GM13976 (cell line): Measurements from ENCODE around the gene CFL2.

Experiments used
- DNase-seq: peaks from one replicate; pipeline ENCODE4 v3.0.0; 2012; ENCODE audit warnings: low spot score
- in situ Hi-C: fragments of 300-500 bp; cut with MboI; formaldehyde crosslinking; loops from one replicate; pipeline ENCODE4 v1.12.0; 2022; ENCODE audit warnings: low sequenced_read_pairs, mixed read lengths, inconsistent platforms; ENCODE audit not compliant: unreplicated experiment
- TF ChIP-seq, protein P1 (sequence below): IDR thresholded peaks from 2 replicates; pipeline ENCODE4 v1.5.1; 2012; ENCODE audit warnings: borderline replicate concordance, mild to moderate bottlenecking; ENCODE audit not compliant: insufficient read depth; ENCODE audit errors: extremely low read depth, missing control alignments, control extremely low read depth

Gene CFL2

DNA sequence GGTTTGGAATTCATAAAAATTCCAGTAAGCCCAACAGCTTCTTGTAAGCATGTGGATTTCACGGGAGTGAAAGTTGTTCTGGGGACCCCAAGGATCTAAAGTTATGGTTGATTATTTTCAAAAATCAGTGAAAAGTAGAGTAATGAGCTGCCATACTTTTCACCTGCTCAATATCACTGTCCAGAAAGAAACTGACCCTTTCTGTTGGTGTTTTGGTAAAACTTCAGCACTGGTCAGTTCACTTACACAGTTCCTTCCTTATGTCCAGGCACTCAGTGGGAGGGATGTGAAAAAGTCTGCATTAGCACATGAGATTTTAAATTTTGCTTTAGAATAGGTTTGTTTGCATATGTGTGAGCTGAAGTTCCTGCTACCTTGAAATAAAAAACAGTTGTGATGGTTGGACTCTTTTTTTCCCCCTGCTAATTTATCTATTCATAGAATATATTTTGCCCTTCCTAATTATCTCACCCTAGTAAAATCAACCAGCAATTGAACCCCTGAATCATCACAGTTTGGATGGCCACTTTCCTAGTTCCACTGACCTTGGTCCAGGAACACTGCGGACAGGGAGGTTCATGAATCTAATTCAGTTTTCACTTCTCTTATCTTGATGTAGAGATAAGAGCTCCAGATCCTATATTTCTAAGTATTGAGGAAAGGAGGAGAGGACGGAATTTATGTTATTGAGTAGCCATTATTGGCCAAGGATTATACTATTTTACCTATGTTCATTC, 25.8 kb downstream of the CFL2 start:
- in situ Hi-C loops: no loop called here
- TF ChIP-seq, protein P1, sequence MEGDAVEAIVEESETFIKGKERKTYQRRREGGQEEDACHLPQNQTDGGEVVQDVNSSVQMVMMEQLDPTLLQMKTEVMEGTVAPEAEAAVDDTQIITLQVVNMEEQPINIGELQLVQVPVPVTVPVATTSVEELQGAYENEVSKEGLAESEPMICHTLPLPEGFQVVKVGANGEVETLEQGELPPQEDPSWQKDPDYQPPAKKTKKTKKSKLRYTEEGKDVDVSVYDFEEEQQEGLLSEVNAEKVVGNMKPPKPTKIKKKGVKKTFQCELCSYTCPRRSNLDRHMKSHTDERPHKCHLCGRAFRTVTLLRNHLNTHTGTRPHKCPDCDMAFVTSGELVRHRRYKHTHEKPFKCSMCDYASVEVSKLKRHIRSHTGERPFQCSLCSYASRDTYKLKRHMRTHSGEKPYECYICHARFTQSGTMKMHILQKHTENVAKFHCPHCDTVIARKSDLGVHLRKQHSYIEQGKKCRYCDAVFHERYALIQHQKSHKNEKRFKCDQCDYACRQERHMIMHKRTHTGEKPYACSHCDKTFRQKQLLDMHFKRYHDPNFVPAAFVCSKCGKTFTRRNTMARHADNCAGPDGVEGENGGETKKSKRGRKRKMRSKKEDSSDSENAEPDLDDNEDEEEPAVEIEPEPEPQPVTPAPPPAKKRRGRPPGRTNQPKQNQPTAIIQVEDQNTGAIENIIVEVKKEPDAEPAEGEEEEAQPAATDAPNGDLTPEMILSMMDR: no peak
- no peak for DNase-seq

DNA sequence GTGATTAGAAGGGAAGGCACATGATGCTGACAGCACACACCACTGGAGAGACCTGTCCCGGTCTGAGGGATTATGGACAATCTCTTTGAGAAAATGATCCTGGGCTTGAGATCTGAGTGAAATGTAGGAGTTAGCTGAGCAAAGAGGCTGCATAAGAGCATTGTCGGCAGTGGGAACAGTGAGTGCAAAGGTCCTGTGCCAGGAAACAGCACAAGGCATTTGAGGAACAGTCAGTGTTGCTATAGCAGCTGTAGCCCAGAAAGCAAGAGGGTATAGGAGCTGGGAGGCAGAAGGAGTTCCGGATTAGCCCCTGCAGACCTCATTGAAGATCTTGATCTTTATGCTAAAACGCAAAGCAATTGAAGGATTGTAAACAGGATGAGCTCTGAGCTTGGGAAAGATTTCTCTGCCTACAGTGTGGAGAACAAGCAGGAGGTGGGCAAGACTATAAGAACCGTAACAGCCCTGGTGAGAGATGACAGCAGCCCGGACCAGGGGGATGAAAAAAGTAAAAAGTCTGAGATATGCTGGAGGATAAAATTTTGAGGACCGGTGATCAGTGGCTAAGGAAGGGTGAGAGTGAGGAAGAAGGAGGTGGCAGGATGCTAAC, 28.5 kb downstream of the CFL2 start:
- in situ Hi-C loops: no loop called here
- no peak for DNase-seq
- TF ChIP-seq, protein P1: no peak

- in situ Hi-C loops: no loop called here
- no peak for DNase-seq
Observed at GRCh38 chr14:34684578-34684977, 29.8 kb downstream of the CFL2 start.

DNA sequence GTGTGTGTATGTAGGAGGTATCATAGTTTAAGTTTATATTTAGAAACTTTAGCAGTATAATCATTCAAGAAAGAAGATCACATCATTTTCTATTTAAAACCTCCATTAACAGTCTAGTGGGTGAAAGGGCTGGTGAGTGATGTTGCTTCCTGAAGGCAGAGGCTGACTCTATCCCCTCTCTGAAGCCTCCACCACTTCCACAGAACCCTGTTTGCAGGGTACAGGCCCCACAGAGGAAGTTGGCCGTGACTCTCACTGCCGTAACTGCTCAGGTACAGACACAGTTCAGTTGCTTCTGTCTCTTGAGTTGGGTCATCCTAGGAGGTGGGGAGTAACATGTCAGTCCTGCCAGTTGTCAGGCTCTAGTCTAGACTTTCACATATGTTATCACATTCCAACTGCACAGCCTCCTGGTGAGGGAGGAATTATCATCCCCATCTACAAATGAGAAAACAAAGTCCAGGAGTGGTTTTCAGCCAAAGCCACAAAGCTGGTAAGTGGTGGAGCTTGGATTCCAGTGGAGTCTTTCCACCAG, 31.5 kb downstream of the CFL2 start:
- TF ChIP-seq, protein P1: no peak
- in situ Hi-C loops: no loop called here
- DNase-seq: peak; percentile 49

More at GRCh38 chr14:34684578-34684977, 29.8 kb downstream of the CFL2 start:
- TF ChIP-seq, protein P1: no peak

- TF ChIP-seq, protein P1: no peak
- in situ Hi-C loops: no loop called here
- no peak for DNase-seq
Observed at GRCh38 chr14:34680806-34681479, 33.5 kb downstream of the CFL2 start.

DNA sequence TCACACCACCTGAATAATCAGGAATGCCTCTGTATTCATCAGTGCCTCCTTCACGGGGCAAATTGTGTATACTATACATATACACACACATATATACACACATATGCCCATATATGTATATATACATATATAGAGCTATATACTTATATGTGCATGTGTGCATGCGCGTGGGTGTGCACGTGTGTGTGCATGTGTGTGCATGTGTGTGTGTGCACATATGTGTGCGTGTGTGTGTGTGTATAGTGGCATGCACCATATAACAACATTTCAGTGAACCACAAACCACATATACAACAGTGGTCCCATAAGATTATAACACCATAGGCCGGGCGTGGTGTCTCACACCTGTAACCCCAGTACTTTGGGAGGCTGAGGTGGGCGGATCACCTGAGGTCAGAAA, 35.7 kb downstream of the CFL2 start:
- no peak for DNase-seq
- TF ChIP-seq, protein P1: no peak
- in situ Hi-C loops: loop anchor here (10.0 kb wide), 1 partner anchor 46 kb away; no protein-coding TSS in a partner anchor
